Myocyte (in vitro differentiated cells): ENCODE results near the gene GDPD4. TPM values are rescaled to one million over a fixed set of nuclear protein-coding genes. Genes with fewer than 3 reads are reported as not detected.
A peak's percentile ranks its signal among the peaks of the same experiment; 100 is the strongest.

Source experiments
- DNase-seq: peaks from one replicate; pipeline ENCODE4 v3.0.0-alpha.2; 2012; ENCODE audit warnings: low read depth
- total RNA-seq: library from RNA; depleted of rRNA; stranded (reverse); fragments of >200 nt; gene quantifications from 2 replicates; pipeline ENCODE4 v1.2.3, GENCODE V29; 2014

The GDPD4 gene
- total RNA-seq, 1 donor from 2014 or later, result not detected

- DNase-seq, result no peak
Observed at GRCh38 chr11:77299528-77299993, 1.9 kb downstream of the GDPD4 start.

GRCh38 chr11:77294040-77294439 lies 7.4 kb downstream of the GDPD4 start:
- DNase-seq, result no peak

DNA sequence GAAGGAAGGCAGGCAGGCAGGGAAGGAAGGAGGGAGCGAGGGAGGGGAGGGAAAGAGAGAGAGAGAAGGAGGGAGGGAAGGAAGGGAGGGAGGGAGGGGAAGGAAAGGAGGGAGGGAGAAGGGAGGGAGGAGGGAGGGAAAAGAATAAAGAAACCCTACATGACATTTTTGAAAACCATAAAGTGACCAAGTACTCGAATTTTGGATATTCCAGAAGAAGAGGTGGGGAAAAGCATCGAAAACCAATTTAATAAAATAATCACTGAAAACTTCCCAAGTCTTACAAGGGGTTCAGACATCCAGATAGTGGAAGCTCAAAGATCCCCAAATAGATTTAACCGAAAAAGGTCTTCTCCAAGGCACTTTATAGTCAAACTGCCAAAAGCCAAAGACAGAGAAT lies 11.7 kb downstream of the GDPD4 start:
- no peak for DNase-seq

DNA sequence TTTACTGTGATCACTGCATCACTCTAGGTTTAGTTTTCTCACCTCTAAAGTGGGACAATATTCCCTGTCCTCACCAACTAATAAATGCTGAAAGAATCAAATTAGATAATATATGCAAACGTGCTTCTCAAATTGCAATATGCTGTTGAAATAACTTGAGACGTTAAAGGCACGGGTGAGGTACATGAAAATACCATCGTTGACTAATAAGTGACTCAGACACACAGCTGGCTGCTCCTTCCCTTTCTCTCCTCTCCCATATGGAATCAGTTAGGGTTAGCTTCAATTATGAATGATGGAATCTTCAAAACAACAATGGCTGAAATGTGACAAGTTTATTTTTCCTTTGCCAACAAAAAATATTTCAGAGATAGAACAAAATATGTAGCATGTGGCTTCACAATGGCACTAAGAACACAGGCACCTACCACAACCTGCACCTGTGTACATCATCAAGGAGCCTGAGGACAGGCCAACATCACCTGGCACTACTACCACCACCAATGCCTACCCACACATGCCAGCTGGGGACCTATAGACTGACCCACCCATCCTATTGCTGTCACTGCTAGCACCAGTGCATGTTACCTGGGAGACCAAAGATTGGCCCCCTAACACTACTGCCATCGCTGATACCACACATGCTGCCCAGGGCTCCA lies 13.7 kb downstream of the GDPD4 start:
- peak; percentile 62 for DNase-seq

- DNase-seq, result peak; percentile 16
Observed at GRCh38 chr11:77287136-77287535, 14.3 kb downstream of the GDPD4 start.

- DNase-seq, result no peak
Observed at GRCh38 chr11:77284476-77285468, 16.7 kb downstream of the GDPD4 start.

- DNase-seq, result peak; percentile 78
Observed at GRCh38 chr11:77283101-77283500, 18.4 kb downstream of the GDPD4 start.

- peak; percentile 34 for DNase-seq
Observed at GRCh38 chr11:77278595-77279506, 22.6 kb downstream of the GDPD4 start.

- DNase-seq, result peak; percentile 9
Observed at GRCh38 chr11:77276271-77276670, 25.2 kb downstream of the GDPD4 start.

DNA sequence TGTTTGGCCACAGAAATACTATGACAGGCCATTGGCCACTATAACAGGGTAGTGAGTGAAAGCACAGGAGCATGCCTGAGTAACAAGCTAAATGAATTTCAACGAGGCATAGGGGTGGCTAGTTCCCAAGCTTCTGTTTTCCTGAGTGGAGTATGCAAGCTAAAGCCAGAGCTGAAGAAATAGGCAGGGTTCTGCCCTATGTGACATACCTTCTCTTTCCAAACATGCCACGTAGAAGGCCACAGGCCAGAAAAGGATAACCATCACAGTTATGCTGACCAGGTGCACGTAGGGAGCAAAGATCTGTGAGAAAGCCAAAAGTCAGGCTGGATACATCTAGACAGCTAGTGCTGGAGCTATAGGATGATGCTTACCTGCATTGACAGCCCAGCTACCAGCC lies 30.6 kb downstream of the GDPD4 start:
- no peak for DNase-seq

GRCh38 chr11:77269484-77270123 lies 31.9 kb downstream of the GDPD4 start:
- DNase-seq, result no peak

GRCh38 chr11:77267962-77268361 lies 33.5 kb downstream of the GDPD4 start:
- no peak for DNase-seq

GRCh38 chr11:77266766-77267165 lies 34.7 kb downstream of the GDPD4 start:
- no peak for DNase-seq

- no peak for DNase-seq
Observed at GRCh38 chr11:77262803-77263202, 38.7 kb downstream of the GDPD4 start.

- DNase-seq, result no peak
Observed at GRCh38 chr11:77259641-77260040, 41.8 kb downstream of the GDPD4 start.

- DNase-seq, result no peak
Observed at GRCh38 chr11:77253690-77254089, 47.8 kb downstream of the GDPD4 start.

DNA sequence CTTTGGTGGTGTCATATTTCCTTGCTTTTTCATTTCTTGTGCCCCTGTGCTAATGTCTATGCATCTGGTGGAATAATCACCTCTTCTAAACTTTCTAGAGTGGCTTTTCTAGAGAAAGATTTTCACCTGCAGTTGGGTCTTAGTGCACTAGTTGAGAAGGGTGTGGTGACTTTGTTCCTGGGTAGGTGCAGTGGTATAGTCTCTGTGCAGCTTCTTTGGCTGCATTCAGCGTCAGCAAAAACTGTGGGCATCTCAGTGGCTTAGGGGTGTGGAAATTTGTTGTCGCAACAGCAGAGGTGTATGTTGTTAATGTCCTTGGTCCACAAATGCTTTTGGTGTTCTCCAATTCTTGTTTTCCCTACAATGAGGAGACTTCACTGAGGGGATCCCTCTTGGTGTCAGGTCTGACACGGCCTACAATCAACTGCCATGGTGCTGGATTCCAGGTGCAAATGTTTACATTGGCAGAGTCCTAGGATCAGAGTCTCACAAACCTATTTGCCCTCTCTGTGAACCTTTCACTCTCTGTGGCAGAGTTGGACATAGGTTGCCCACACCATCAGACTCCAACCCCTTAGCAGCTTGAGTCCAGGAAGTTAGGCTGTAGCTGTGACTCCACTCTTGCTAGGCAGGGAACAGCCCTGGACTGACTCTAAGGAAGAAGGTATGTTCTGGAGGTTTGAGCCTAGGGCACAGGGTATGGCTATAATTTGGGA lies 48.8 kb downstream of the GDPD4 start:
- DNase-seq, result no peak

GRCh38 chr11:77250881-77251640 lies 50.4 kb downstream of the GDPD4 start:
- no peak for DNase-seq

DNA sequence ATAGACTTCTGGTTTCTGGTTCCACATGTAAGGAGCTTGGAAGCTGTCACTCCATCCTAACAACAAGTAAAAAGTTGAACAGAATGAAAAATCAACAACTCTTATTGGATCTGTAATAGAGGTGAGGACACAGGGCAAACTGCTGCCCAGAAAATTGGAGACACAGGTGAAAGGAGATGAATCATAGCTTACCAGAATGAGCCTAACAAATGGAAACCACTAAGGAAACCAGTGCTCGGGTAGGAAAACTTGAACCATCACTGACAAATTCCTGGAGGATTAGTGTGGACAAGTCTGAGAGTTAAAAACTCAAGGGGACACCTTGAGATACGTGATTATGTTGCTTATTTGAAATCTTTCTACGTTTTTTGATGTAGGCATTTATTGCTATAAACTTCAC lies 52.1 kb downstream of the GDPD4 start:
- peak; percentile 43 for DNase-seq
